ENCODE results near the gene DBX1.
"Not testable (repeated sequence)": the region's sequence is repeated elsewhere in the genome, so short reads cannot be mapped to it uniquely, and the experiment has no call there.

Gene DBX1

GRCh38 chr11:20129665-20130064, 30.6 kb downstream of the DBX1 start:
- H3K27ac ChIP-seq, result no peak overlapping the region
- no peak overlapping the region for H3K4me3 ChIP-seq

GRCh38 chr11:20128528-20128825, 31.8 kb downstream of the DBX1 start:
- H3K27ac ChIP-seq, H3K4me3 ChIP-seq: not testable (repeated sequence)

- Histone ChIP-seq H3K4me3 (no peak overlapping the region), H3K27ac (no peak overlapping the region)
Observed at GRCh38 chr11:20127671-20128527, 32.4 kb downstream of the DBX1 start.

- H3K4me3 ChIP-seq, result no peak overlapping the region
- no peak overlapping the region for H3K27ac ChIP-seq
Observed at GRCh38 chr11:20126724-20127123, 33.6 kb downstream of the DBX1 start.

- peak overlapping the region in 1 of 21 experiments; percentile 50 for H3K27ac ChIP-seq
- H3K4me3 ChIP-seq, result no peak overlapping the region
Observed at GRCh38 chr11:20125927-20126326, 34.3 kb downstream of the DBX1 start.

GRCh38 chr11:20122131-20122530, 38.1 kb downstream of the DBX1 start:
- Histone ChIP-seq H3K27ac (no peak overlapping the region), H3K4me3 (no peak overlapping the region)

- Histone ChIP-seq H3K27ac (no peak overlapping the region), H3K4me3 (no peak overlapping the region)
Observed at GRCh38 chr11:20120134-20120925, 39.9 kb downstream of the DBX1 start.

- H3K4me3 ChIP-seq, result no peak overlapping the region
- H3K27ac ChIP-seq, result no peak overlapping the region
Observed at GRCh38 chr11:20119315-20119714, 41.0 kb downstream of the DBX1 start.

GRCh38 chr11:20118209-20118608, 42.1 kb downstream of the DBX1 start:
- H3K27ac ChIP-seq, result no peak overlapping the region
- no peak overlapping the region for H3K4me3 ChIP-seq

GRCh38 chr11:20117291-20117690, 43.0 kb downstream of the DBX1 start:
- no peak overlapping the region for H3K27ac ChIP-seq
- no peak overlapping the region for H3K4me3 ChIP-seq

GRCh38 chr11:20116825-20117224, 43.5 kb downstream of the DBX1 start:
- H3K4me3 ChIP-seq, result no peak overlapping the region
- H3K27ac ChIP-seq, result no peak overlapping the region

- Histone ChIP-seq H3K27ac (no peak overlapping the region), H3K4me3 (no peak overlapping the region)
Observed at GRCh38 chr11:20114588-20114987, 45.7 kb downstream of the DBX1 start.

- Histone ChIP-seq H3K27ac (peak overlapping the region in 15 of 21 experiments; percentile 16 to 87 (median 75)), H3K4me3 (no peak overlapping the region)
Observed at GRCh38 chr11:20113149-20113438, 47.2 kb downstream of the DBX1 start.

- no peak overlapping the region for H3K4me3 ChIP-seq
- H3K27ac ChIP-seq, result peak overlapping the region in 20 of 21 experiments; percentile 13 to 87 (median 72)
Observed at GRCh38 chr11:20112291-20113148, 47.8 kb downstream of the DBX1 start.

- Histone ChIP-seq H3K4me3 (no peak overlapping the region), H3K27ac (peak overlapping the region in 19 of 21 experiments; percentile 16 to 87 (median 74))
Observed at GRCh38 chr11:20111871-20112270, 48.4 kb downstream of the DBX1 start.

GRCh38 chr11:20110908-20111669, 49.2 kb downstream of the DBX1 start:
- no peak overlapping the region for H3K4me3 ChIP-seq
- peak overlapping the region in 12 of 21 experiments; percentile 11 to 87 (median 80) for H3K27ac ChIP-seq

- no peak overlapping the region for H3K27ac ChIP-seq
- H3K4me3 ChIP-seq, result no peak overlapping the region
Observed at GRCh38 chr11:20109731-20110445, 50.4 kb downstream of the DBX1 start.

Data from skin epidermis (tissue), 12 donors.